Lung microvascular endothelial cell (primary cell): Measurements from ENCODE around the gene ATP9B. TPM values are rescaled to one million over a fixed set of nuclear protein-coding genes. Genes with fewer than 3 reads are reported as not detected.
"Not testable (repeated sequence)": the region's sequence is repeated elsewhere in the genome, so short reads cannot be mapped to it uniquely, and the experiment has no call there.

Experiments
- DNase-seq, 2 donors: peaks; one replicate each; pipeline versions ENCODE4 v3.0.0 to v3.0.0-alpha.2; 2010; ENCODE audit warnings: low read depth in 2 of 2
- total RNA-seq: library from RNA; depleted of rRNA; stranded (reverse); fragments of >200 nt; gene quantifications from 2 replicates; pipeline ENCODE4 v1.2.1, GENCODE V29; 2014

Gene ATP9B
- total RNA-seq, 1 donor from 2014 or later, result 29.0 TPM

DNA sequence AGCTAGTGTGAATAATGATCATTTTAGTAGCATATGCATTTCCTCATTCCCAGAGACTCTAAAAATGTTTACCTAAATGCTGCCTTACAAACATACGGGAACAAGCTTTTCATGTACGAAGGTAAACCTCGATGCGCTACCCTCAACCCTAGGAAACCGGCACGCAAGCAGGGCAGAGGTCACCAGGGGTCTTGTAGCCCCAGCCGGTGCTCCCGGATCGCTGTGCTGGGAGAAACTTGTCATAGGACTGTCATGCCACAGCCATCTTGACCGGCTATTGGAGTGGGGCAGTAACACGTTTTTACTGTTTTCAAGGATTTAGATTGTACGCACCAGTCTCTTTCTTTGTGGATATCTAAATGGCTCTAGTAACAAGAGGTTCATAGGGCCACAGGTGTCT lies 291.7 kb downstream of the ATP9B start:
- no peak for DNase-seq

DNA sequence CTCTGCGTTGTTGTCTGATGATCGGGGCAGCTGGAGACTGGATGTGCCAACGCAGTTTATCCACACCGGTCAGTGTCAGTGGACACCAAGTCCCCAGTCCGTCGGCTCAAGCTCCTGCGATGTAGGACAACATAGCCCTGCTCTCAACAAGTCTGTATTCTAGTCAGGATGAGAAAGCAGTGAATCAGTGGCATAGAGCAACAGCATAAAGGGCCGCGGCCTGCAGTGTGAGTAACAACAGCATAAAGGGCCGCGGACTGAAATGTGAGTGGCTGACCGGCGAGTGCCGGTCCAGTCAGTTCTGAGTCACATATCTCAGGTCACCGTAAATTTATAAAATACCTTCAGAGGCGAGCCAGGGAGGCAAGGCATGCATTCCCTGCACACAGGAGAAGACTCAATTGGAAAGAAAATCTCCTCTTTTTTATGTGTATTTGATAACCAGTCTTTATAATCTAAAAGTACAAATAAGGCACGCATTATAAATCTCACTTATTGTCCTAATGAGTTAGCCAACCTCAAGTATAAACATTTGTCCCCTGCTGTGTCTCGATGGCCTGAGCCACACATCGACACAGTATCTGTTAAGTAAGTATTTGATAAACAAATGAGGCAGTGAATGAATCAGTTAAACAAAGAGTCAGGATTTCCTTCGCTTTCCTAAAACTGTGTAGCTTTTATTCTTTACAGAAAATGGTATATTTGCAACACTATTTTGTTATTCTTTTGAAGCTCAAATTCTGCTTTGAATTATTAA lies 292.8 kb downstream of the ATP9B start:
- DNase-seq, result peak in 1 of 2 donors; percentile 40

DNA sequence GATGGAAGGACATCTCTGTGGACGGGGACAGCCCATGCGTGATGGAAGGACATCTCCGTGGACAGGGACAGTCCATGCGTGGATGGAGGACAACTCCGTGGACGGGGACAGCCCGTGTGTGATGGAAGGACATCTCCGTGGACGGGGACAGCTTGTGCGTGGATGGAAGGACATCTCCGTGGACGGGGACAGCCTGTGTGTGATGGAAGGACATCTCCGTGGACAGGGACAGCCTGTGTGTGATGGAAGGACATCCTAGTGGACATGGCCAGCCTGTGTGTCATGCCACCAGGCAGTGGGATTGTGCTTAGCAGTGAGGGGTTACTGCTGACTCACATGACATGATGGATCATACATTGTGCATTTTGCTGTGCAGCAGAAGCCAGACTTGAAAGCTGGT lies 296.5 kb downstream of the ATP9B start:
- no peak for DNase-seq

DNA sequence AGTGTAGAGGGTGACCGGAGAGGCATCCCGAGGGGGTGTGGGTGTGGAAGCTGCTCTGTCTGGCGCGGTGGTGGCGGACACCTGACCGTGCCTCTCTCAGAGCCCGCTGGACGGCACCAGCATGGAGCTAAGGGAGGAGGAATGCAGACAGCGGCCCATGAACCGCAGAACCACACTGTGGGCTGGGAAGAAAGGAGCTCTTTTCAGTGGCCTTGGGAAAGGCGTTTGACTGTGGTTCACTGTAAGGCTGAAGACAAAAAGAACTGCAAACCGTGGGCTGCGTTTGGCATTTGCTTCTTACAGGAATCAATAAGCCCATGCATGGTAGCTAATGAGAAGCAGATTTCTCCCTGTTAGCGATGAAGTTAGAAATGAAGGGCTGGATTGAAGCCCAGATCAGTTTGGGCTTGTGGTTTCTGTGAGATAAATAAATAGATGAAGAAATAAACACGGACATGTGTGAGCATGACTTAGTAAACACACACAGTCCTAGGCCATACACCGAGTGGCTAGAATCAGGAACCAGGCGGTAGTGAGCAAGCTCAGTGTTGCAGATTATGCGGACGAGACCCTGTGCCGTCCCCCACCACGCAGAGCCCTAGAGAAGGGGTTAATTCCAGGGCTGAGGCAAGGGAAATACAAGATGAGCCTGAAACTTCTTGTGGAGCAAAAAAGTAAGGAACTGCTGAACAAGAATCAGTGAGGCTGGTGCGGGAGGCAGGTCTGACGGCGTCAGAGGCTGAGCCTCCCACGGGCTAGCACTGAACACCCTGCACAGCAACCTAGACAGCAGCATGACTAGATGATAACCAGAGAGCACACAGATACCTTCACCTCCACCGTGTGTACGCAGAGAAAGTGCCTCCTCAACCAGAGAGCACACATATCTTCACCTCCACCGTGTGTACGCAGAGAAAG lies 297.2 kb downstream of the ATP9B start:
- no peak for DNase-seq

DNA sequence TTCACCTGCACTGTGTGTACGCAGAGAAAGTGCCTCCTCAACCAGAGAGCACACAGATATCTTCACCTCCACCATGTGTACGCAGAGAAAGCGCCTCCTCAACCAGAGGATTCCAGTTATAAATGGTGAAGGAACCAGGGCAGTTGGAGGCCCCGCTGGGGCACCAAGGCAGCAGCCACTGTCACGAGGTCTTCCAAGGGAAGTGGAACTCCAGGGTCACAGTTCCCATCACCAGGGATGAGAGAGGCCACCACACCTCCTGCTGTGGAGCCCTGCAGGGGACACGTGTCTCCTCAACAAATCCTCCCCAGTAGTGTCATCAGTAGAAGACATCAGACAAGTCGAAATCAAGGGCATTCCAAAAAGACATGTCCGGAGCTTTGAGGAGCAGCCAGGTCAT lies 298.3 kb downstream of the ATP9B start:
- no peak for DNase-seq

DNA sequence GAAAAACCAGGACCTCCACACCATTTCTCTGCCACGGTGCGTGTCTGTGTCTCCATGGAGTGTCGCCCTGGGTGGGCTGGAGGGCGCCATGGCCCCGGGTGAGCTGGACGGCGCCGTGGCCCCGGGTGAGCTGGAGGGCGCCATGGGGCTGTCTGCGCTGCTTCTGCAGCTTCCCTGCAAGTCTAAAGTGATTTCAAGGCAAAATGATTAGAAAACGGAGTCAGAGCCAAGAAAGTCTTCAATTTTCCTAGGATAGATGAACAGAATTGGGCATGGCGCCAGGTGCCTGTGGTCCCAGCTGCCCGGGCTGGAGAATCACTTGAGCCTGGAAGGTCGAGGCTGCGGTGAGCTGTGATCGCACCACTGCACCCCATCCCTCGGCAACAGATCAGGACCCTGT lies 298.8 kb downstream of the ATP9B start:
- no peak for DNase-seq

DNA sequence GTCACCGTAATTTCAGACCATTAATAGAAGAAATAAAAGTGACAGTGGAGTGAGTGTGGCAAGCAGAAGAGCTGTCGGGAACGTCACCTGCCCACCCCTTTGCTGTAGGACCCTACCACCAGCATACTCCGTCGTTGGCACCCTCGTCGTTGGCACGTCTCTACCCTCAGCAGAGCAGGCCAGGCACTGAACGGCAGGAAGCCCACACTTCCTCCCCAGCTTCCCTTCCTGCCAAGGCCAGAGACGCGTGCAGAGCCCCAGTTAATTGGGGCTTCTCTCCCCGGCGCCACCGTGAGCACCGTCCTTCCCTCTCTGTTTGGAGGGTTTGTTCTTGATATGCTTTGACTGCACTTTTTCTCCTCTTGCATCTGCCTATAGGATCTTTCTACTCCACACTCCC lies 299.5 kb downstream of the ATP9B start:
- peak; percentile 49 to 55 for DNase-seq

DNA sequence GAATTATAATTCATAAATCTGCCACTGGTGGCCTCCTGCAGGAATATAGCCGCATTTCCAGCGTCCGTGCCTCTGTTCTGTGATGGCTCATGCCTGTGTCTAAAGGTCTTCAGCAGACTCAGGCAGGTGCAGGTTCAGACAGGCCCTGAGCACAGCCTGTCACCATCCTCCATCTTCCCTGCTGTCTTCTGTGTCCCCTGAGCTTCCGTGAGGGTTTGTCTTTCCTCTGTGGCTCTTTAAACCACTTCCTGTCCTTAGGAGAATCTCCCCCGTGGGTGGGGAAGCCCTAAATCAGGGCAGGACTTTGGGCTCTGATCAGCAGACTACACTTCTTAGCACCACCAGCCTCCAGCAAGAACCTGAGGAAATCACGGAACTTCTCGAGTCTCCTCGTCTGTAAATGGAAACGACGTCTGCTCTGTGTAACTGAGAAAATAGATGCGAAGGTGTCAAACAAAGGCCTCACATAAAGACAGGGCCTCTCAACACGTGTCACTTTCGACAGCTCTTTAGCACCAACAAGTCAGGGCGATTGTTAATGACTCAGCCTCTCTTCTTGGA lies 302.4 kb downstream of the ATP9B start:
- no peak for DNase-seq

DNA sequence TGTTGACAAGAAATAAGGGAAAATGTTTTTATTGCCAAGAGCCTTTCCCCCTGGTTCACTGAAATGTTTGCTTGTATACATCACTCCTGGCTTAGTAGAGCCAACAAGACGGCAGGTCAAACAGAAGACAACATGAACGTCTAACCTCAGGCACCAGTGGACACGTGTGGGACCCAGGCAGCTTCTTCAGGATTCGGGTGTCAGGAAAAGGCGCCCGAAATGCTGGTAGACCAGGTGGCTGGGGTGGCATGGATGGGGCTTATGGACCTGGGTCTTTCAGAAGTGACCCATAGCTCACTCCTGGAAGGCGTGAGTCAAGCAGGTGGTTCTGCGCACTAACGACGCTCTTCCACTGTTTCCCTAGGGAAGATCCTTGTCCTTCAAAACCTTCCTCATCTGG lies 303.3 kb downstream of the ATP9B start:
- DNase-seq, result no peak

DNA sequence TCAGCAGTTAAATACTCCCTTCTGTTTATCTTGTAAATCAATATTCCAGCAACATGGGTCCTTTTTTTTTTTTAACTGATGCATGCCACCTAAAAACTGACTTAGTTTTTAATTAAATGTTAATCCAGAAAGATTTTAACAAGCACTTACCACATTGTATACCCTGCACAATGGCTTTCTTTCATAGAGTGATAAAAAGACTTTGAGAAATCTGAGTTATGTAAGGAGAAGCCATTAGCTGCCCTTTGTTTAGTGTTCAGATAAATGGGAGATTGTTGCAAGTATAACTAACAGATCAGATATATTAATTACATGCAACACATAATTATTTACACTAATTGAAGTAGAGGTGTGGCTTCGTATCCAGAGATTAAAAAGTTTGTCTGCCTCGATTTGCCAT lies 303.8 kb downstream of the ATP9B start:
- DNase-seq, result no peak

DNA sequence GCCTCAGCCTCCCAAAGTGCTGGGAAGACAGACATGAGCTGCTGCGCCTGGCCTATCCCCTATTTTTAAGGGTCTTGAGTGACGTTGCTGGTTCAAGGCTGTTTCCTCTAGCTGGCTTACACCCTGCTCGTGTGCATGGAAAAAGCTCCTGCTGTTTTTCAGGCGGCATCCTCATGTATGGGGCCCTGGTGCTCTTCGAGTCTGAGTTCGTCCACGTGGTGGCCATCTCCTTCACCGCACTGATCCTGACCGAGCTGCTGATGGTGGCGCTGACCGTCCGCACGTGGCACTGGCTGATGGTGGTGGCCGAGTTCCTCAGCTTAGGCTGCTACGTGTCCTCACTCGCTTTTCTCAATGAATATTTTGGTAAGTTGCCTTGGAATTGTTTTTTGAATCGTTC lies 304.5 kb downstream of the ATP9B start:
- DNase-seq, result no peak

DNA sequence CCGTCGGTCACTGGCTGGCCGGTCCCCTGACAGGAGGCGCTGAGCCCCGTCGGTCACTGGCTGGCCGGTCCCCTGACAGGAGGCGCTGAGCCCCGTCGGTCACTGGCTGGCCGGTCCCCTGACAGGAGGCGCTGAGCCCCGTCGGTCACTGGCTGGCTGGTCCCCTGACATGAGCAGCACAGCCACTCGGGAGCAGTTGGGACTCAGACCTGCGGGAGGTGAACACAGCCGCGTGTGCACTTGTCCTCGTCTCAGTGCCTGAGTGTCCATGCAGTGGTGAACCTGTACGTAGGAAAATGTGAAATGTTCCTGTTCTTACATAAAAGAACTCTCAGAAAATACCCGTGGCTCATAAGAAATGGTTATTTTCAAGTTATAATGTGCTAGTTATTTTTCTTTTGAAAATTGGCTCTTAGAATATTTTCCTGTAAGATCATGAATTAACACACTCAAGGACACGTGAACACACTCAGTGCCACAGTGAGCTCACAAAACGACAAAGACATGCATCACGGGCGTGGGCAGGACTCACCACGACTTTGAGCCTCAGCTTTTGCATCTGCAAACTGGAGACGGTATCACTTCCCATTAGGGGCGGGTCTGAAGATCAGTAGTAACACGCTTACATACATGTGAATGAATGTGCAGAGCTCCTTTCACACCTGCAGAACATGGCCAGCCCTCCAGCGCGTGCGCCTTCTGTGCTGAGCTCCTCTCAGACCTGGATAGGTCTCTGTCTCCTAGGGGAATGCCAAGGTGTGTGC lies 305.4 kb downstream of the ATP9B start:
- DNase-seq, result no peak

DNA sequence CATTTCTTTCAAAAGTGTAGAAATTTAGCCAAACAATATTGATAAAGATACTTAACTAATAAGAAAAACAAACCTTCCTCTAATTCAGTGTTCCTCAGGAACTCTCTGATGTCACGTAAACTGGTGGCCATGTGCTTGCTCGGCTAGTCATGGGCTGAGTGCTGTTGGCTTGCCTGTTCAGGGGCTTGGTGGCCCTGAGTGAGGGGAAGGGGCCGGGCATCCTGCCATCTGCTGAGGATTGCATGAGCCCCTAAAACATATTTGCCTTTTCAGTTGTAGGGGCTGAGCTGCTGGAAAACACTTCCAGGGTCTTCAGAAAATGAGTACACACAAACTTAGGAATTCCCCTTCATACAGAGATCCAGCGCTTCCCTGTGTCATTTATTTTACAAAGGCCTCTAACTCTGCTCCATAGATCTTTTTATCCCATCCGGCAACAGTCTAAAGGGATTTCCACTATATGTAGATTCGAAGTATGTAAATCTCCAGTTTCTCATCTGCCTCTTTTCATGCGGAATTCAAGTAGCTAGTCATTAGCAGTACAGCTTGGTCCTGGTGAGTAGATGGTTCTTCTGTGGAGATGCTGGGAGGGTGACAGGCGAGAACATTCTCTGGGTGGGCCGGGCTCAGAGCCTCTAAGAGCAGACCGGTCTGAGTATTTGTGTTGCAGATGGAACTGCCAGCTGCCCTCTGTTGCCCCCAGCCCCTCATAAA lies 306.4 kb downstream of the ATP9B start:
- no peak for DNase-seq

DNA sequence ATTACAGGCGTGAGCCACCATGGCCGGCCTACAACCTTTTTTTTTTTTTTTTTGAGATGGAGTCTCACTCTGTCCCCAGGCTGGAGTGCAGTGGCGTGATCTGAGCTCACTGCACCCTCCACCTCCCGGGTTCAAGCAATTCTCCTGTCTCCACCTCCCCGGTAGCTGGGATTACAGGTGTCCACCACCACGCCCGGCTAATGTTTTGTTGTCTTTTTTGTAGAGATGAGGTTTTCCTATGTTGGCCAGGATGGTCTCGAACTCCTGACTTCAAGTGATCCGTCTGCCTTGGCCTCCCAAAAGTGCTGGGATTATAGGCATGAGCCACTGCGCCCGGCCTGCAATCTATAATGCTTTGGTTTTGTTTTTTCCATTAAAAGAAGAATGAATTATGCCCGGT lies 307.5 kb downstream of the ATP9B start:
- DNase-seq, result not testable (repeated sequence)

DNA sequence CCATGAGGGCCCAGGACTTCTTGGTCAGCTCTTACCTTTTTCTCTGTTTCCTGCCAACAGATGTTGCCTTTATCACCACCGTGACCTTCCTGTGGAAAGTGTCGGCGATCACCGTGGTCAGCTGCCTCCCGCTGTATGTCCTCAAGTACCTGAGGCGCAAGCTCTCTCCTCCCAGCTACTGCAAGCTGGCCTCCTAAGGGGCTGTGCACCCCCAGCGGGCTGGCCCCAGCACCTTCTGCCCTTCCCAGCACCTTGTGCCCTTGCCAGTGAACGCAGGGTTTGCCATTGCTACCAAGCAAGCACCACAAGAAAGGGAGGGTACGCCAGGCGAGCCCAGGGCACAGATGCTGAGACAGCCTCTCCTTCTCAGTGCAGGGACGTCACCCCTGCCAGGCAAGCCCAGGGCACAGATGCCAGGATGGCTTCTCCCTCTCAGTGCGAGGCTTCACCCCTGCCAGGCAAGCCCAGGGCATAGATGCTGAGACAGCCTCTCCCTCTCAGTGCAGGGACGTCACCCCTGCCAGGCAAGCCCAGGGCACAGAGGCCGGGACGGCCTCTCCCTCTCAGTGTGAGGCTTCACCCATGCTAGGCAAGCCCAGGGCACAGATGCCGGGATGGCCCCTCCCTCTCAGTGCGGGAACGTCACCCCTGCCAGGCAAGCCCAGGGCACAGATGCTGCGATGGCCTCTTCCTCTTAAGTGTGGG lies 308.1 kb downstream of the ATP9B start:
- DNase-seq, result no peak

DNA sequence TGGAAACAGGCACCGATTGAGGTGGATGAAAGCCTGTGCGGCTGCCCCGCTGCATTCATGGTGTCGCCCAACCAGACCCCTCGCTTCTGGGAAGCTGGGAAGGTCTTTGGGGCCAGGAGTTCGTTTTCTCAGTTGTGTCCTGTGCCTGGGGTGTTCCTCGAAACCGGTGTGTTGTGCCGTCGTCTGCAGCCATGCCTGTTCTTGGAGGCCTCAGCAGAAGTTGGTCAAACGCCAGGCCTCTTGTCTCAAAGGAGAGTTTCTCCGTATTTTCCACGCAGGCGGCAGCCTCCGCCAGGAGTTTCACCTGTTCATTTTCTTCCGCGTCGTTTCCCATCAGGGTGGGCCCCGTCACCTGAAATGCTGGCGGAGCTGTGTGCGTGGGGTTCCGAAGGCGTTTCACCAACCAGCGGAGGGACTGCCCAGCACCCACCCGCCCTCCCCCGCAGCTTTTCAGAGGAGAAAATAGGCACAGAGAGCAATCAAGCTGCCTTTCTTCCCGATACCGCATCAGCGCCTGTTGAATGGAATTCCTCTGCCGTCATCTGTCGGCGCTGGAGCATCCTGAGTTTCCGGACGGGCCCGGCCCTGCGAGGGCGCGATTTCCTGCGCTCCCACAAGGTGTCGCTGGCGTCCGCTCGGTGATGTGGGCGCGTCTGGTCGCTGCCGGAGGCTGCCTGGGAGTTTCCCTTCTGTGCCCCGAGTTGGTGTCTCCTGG lies 309.5 kb downstream of the ATP9B start:
- DNase-seq, result peak; percentile 85 to 91

DNA sequence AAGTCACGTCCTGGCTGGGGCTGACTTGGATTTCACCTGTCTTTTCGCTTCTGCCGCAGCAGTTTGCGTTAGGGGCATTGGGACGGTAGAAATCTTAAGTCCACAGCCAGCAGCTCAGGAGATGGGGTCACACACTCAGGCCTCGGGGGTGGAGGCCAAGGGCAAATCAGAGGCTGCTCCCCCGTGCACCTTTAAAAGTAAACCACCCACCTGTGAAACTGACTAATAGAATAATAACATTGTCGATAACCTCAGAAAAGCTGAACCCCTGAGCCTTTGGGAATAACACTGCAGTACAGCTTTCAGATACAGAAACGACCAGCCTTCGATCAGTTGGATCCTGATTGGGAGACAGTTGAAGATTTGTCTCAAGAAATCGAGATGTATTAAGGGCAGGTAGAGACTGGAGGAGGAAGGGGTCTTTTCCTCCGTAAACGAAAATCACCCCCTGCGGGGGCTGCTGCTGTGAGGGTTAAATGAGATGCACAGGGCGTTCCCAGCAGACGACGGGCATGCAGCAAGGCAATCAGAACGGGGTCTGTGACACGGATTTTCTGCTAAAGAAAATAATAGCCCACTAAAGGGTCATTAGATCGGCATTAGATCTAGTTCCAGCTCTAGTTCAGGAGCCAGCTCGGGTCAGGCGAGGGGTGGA lies 310.2 kb downstream of the ATP9B start:
- no peak for DNase-seq

DNA sequence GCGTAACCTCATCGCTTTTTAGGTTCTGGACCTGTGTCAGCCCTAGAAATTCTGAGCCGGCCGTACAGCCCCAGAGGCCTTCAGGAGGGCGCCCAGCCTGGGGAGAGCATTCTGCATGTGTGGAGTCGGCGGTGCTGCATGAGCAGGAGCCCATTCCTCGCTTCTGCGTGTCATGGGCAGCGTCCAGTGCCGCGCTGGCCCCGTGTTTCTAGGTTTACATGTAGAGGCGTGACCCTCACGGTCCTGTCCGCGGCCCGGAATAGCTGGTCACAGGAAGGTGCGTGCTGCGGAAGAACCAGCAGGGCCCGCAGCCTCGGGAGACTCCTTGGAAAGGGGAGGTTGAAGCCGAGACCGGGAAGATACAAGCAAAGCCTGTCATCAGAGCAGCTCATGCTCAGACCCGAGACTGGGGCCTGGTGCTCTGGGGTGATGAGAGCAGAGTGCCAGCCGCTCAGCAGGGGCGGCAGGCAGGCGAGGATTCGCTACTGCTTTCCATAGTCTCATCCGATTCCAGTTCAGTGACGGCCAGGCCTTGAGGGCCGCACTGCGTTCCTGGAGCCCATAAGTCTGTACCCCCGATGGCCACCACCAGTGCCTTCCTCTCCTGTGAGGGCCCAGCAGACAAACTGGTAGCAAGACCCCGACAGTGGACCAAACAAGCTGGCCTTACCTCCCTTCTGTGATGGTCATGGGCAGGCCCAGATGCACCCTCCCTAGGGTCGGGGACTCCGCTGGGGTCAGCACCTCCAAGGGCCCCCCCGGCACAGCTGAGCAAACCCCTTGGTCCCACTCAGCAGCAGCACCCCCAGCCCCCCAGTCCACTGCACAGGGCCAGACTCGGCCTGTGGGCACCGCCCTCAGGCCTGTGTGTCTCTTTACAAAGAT lies 311.0 kb downstream of the ATP9B start:
- no peak for DNase-seq
